HG02642 (cell line): ENCODE results near the gene ELF4.

Experiments
- ATAC-seq: cut with Tn5 transposase; IDR thresholded peaks from one replicate; pipeline ENCODE4 v1.9.1; 2021; ENCODE audit warnings: mild to moderate bottlenecking; ENCODE audit not compliant: unreplicated experiment, poor library complexity

ELF4 gene

DNA sequence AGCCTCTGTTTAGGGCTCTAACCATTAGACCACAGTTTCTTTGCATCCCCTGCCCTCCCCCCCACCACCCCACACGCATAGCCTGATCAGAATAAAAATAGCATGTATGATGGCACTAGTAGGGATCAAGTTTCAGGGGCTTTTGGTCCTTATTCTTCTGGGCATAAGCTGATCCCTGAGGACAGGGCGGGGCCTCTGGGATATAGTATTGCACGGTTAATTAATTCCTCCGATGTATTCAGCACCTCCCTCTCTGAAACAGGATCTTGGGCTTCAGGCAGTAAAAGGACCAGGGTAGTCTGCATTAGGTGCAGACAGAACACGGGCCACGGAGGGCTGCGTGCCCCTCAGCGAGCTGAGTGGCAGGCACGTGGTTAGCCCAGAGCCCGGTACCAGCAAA, 57.1 kb downstream of the ELF4 start:
- ATAC-seq = no peak

DNA sequence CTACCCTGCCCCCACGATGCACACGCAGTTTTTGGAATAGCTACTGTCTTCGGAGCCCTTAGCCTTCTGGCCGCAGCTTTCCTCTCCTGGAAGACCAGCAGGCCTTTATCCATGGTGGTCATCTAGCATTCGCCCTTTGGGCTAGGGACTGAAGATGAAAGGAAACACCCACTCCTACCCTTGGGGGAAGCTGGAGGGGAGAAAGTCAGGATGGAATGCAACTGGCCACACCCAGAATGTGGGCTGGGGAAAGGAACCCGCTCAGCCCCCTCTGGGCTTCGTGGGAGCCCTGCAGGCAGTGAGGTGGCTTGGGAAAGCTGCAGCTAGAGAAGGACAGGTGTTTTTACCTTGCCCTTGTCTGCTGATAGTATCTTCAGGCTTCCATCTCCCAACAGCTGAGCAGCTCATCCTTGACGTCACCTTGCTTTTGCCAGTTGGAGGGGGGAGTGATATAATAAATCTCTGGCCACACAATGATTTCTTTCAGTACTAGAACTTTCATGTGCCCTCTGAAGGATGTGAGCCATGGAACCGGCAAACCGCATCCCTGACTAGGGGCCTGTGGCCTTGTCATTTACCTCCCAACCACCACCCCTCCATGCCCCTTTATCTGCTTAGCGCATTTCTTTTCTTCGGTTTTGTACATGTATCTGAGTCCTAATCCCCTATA, 59.0 kb downstream of the ELF4 start:
- ATAC-seq = no peak

DNA sequence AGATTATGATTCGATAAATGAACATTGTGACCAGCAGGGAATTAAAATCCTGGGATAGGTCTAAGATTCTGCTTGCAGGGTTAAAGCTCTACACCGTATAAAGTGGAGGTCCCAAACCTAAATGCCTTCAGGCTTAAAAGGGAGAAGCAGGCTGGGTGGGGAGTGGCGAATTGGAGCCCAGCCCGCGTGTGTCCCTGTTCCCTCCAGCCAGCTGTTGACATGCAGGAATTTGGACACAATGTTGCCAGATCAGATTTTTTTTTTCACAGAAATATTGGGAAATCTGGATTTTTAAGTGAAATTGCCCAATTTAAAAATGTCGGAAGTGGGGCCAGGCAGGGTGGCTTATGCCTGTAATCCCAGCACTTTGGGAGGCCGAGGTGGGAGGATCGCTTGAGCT, 60.5 kb downstream of the ELF4 start:
- no peak for ATAC-seq

DNA sequence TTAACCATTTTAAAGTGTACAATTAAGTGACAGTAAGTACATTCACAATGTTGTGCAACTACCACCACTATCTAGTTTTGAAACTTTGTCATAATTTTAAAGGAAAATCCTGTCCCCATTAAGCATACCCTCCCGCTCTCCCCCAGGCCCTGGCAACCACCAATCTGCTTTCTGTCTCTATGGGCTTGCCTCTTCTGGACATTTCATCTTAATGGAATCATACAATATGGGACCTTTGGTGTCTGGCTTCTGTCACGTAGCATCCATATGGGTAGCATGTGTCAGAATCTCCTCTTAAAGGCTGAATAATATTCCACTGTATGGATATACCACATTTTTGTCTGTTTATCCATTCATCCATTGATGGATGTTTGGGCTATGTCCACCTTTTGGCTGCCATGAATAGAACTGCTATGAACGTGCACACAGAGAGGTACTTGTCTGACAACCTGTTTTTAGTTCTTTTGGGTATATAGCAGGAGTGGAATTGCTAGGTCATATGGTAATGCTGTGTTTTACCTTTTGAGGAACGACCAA, 61.5 kb downstream of the ELF4 start:
- ATAC-seq = no peak

DNA sequence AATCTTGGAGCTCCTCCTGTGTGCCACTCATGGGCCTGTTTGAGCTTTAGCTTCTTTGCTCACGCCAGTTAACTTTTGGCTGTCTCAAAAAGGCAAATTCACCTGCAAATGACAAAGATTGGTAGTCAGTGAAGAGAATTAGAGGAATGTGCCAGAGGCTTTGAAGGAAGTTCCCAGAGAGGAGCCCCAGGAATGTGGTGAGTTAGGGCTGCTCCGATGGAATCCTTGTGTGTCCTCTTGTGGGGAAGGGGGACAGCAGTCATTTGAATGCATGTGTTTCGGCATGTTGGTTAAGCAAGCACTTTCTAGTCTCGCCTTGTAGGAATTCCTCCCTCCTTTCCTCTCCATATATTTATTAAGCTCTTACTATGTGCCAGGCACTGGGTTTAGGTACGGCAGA, 62.9 kb downstream of the ELF4 start:
- ATAC-seq = no peak

DNA sequence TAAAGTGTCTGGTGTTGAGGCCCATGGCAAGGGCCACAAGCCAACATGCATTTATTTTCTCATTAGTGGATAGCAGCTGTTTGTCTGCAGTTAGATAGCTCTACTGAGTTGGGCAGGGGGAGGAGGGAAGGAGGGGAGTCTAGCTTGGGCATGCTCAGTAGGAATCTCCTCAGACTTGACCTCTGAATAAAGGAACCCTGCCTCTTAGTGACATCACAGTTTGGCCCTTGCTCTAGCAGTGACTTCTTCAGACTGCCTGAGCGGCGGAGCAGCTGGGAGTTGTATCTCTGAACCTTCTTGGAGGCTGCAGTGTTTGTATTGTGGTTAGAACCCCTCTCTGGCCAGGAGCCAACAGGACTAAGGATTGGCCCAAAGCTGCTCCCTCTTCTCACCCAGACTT, 70.5 kb downstream of the ELF4 start:
- ATAC-seq = no peak

DNA sequence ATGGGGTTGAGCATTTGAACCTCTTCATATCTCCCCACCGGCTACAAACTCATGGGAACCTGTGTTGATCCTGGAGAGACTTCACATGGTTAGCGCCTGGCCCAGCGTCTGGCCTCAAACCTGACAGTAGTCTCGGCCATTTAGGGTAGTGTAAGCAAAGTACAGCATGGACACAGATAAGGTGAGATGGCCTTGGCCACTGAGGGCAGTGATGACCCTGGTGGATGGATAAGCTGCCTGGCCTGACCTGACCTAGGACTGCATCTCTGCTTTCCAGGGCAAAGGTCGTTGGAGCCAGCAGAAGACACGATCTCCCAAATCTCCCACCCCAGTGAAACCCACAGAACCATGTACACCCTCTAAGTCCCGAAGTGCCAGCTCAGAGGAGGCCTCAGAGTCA, 76.1 kb downstream of the ELF4 start:
- ATAC-seq = no peak

DNA sequence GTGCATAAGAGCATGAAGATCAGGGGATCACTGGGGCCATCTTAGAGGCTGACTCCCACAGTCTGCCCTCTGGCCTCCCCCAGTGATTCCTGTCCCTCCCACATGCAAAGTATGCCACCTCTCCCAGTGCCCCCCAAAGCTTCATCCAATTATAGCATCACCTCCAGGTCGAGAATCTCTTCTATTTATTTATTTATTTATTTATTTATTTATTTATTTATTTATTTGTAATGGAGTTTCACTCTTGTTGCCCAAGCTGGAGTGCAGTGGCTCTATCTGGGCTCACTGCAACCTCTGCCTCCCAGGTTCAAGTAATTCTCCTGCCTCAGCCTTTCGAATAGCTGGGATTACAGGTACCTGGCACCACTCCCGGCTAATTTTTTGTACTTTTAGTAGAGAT, 77.7 kb downstream of the ELF4 start:
- no peak for ATAC-seq

DNA sequence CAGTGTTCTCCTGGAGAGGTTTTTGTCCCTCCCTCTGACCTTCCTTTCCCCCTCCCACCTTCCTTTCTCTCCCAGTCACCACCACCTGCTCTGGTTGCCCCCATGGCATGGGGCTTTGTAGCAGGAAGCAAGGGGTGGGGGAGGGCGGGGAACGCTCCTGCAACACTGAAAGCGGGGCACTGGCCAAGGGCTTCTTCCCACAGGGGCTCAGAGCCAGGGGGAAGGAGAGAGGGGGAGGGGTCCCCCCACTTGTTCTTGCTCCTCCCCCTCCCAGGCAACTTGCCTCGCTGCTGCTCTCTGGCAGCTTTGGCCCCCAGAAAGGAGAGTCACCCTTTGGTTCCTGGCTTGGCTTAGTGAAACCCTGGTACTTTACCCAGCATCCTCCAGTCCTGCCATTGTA, 79.5 kb downstream of the ELF4 start:
- no peak for ATAC-seq

DNA sequence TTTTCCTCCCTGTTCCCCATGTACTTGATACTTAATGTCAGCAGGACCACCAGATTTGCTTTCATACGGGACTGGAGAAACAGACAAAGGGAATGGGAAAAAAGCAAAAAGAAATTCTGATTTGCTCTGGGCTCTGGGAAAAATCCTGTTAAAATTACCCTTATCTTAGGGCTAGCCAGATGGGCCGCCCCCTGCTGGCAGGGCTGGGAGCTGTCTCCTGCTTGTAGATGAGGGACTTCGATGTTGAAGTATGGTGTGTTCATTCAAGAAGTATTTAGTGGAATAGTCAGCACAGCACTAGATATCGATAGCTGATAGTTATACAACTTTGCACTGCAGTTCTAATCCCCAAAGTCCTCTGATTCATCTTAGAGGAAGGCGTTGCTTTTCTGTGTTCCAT, 82.1 kb downstream of the ELF4 start:
- ATAC-seq = no peak

DNA sequence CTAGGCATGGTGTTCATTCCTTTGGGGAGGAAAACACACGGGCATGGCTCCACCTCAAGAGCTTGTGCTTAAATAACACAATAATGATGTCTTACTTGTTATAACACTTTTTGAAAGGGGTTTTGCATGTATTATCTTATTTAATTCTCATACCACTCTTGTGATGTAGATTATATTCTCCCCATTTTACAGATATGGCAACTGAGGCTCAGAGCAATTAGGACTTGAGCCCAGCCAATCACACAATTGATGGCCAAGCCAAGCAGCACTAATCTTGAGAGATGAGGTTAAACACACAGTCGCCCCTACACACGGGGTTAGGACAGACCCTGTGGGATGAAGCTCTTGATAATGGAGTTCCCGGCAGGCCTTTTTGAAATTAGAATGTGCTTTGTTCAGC, 82.7 kb downstream of the ELF4 start:
- ATAC-seq = no peak

DNA sequence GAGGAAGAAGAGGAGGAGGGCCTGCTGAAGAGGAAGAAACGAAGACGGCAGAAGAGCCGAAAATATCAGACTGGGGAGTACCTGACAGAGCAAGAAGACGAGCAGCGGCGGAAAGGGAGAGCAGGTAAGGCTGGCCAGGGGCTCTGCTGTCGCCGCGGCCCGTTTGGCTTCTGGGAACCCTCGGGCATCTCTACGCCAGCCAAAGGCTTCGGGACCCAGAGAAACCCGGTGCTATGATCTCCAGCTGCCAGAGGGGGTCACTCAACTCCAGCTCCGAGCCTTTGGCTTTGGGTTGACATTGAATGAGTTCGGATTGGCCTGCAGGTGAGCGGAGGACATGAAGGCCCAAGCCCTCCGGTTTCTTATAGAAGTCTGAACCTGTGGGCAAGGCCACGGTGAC, 85.0 kb downstream of the ELF4 start:
- no peak for ATAC-seq

DNA sequence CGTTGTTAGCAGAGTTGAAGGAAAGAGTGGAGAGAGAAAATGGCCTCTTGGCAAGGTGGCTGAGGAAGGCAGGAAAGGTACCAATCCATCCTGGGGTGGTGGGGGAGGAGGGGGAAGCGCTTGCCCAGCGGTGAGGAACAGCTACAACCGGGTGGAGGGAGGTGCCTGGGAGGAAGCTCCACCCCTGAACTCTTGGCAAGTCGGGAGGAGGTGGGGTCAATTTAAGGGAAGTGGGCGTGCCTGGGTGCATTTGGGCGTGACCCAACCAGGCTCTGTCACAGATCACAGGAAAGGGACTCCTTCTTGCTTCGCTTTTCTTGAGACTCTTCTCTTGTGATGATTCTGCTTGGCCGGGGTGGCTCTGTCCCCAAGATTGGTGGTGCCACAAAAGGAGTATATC, 86.2 kb downstream of the ELF4 start:
- peak; percentile 99 for ATAC-seq

DNA sequence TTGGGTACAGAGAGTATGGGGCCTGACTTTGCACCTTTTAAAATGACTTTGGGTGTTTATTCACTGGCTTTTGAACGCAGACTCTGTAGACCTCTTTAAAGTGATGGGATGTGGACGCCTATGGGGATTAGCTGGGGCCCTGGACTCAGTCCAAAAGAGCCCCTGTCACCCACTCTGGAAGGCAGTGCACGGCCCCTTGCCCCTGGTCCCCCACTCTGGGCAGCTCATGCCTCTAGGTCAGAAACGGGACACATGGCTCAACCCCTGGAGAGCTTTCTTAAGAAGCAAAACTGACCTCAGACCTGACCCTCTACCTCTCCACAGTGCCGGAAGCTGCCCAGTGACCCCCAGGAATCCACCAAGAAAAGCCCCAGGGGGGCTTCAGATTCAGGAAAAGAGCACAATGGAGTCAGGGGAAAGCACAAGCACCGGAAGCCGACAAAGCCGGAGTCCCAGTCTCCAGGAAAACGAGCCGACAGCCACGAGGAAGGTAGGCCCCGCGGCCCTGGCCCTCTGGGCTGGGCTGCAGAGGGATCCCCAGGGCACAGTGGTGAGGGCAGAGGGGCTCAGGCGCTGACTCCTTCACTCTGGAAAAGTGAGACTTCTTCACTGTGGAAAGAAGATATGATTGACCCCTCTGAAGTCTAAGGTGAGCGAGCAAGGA, 89.5 kb downstream of the ELF4 start:
- no peak for ATAC-seq

DNA sequence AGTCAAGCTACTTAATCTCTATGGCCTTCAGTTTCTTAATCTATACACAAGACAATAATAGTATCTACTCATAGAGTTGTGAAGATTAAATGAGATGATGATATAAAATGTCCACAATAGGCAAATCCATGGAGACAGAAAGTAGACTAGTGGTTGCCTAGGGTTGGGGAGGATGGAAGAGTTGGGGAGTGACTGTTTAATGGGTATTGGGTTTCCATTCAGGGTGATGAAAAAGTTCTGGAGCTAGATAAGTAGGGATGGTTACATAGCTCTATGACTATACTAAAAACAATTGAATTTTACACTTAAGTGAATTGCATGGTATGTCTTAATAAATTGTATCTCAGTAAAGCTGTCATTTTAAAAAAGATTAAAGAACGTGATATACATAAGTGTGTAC, 92.2 kb downstream of the ELF4 start:
- ATAC-seq = no peak

DNA sequence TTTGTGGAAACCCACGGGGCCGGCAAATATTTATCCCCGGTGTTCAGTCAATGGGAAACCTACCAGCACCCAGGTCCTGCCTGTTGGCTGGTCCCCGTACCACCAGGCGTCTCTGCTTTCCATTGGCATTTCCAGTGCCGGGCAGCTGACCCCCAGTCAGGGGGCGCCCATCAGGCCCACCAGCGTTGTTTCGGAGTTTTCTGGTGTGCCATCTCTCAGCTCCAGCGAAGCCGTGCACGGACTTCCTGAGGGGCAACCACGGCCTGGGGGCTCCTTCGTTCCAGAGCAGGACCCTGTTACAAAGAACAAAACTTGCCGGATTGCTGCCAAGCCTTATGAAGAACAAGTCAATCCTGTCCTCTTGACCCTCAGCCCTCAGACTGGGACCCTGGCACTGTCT, 95.1 kb downstream of the ELF4 start:
- no peak for ATAC-seq
